Fibroblast of skin of left biceps (primary cell): ENCODE data around the gene PLA2G2C.

Experiments
- DNase-seq, 2 experiments: peaks; one replicate each; pipeline ENCODE4 v3.0.0-alpha.2; 2013; ENCODE audit warnings: low read depth in 2 of 2

PLA2G2C gene

GRCh38 chr1:20183616-20184271 is 2.6 kb downstream of the PLA2G2C start:
- DNase-seq = no peak

- no peak for DNase-seq
Observed at GRCh38 chr1:20183035-20183434, 3.3 kb downstream of the PLA2G2C start.

- no peak for DNase-seq
Observed at GRCh38 chr1:20182415-20182814, 3.9 kb downstream of the PLA2G2C start.

GRCh38 chr1:20180844-20181207 is 5.5 kb downstream of the PLA2G2C start:
- no peak for DNase-seq

GRCh38 chr1:20180129-20180843 is 6.0 kb downstream of the PLA2G2C start:
- no peak for DNase-seq

GRCh38 chr1:20179371-20180128 is 6.8 kb downstream of the PLA2G2C start:
- no peak for DNase-seq

GRCh38 chr1:20178634-20179370 is 7.5 kb downstream of the PLA2G2C start:
- no peak for DNase-seq

GRCh38 chr1:20174937-20175666 is 11.2 kb downstream of the PLA2G2C start:
- no peak for DNase-seq

- DNase-seq = no peak
Observed at GRCh38 chr1:20172033-20172590, 14.2 kb downstream of the PLA2G2C start.

GRCh38 chr1:20169932-20170331 is 16.4 kb downstream of the PLA2G2C start:
- DNase-seq = no peak

- DNase-seq = no peak
Observed at GRCh38 chr1:20168564-20169491, 17.5 kb downstream of the PLA2G2C start.

GRCh38 chr1:20167126-20167525 is 19.2 kb downstream of the PLA2G2C start:
- no peak for DNase-seq

- no peak for DNase-seq
Observed at GRCh38 chr1:20166051-20166450, 20.3 kb downstream of the PLA2G2C start.

- no peak for DNase-seq
Observed at GRCh38 chr1:20165522-20165951, 20.8 kb downstream of the PLA2G2C start.

- no peak for DNase-seq
Observed at GRCh38 chr1:20164694-20165202, 21.6 kb downstream of the PLA2G2C start.

GRCh38 chr1:20160034-20160433 is 26.3 kb downstream of the PLA2G2C start:
- DNase-seq = no peak

GRCh38 chr1:20158358-20159070 is 27.8 kb downstream of the PLA2G2C start:
- no peak for DNase-seq

- DNase-seq = no peak
Observed at GRCh38 chr1:20154301-20154831, 32.0 kb downstream of the PLA2G2C start.

- DNase-seq = no peak
Observed at GRCh38 chr1:20153000-20153418, 33.3 kb downstream of the PLA2G2C start.
